Prostate gland (tissue), 2 donors: Measurements from ENCODE around the gene TRMT6. TPM values are rescaled to one million over a fixed set of nuclear protein-coding genes. Genes with fewer than 3 reads are reported as not detected.
A peak's percentile ranks its signal among the peaks of the same experiment; 100 is the strongest.

Experiments
- DNase-seq: peaks from one replicate; pipeline ENCODE4 v3.0.0-alpha.2; 2019; ENCODE audit warnings: low spot score
- H3K27ac ChIP-seq, 2 donors: fragments of 200-600 bp; sonication (generic); 2 replicates each; pipeline ENCODE4 v1.5.1; 2017 to 2019
- H3K27me3 ChIP-seq: fragments of 200-600 bp; sonication (generic); replicated peaks from 2 replicates; pipeline ENCODE4 v1.5.1; 2019; ENCODE audit not compliant: insufficient read depth
- H3K36me3 ChIP-seq, 2 donors: fragments of 200-600 bp; sonication (generic); 1 replicate in 1 of 2; 2 replicates in 1 of 2; pipeline versions ENCODE4 v1.5.1 to v1.8.1; 2017 to 2019
- H3K4me1 ChIP-seq: fragments of 200-600 bp; sonication (generic); replicated peaks from 2 replicates; pipeline ENCODE4 v1.5.1; 2019
- H3K4me3 ChIP-seq, 2 donors: fragments of 200-600 bp; sonication (generic); 2 replicates each; pipeline ENCODE4 v1.5.1; 2017 to 2019
- H3K9me3 ChIP-seq: fragments of 200-600 bp; sonication (generic); 2 replicates; pipeline ENCODE4 v1.5.1; 2017
- POLR2A ChIP-seq: fragments of 450-650 bp; IDR thresholded peaks from one replicate; pipeline ENCODE4 v1.6.1; 2016; ENCODE audit warnings: antibody characterized with exemption, mild to moderate bottlenecking
- POLR2AphosphoS5 ChIP-seq: sonication (generic); formaldehyde crosslinking; IDR thresholded peaks from one replicate; pipeline ENCODE4 v1.6.1; 2017; ENCODE audit warnings: antibody characterized with exemption
- WGBS: methylation state at CpG from one replicate; pipeline ENCODE4 v1.1.5; 2018; 5-methylcytosine and 5-hydroxymethylcytosine counted together
- intact Hi-C: fragments of 100-400 bp; cut with DNase I; formaldehyde crosslinking; loops from one replicate; pipeline ENCODE4 v1.14.2; 2022
- total RNA-seq, 2 donors: library from RNA; depleted of rRNA; stranded (reverse); fragments of >200 nt; gene quantifications; one replicate each; pipeline ENCODE4 v1.1.0, GENCODE V29; 2016
- TF ChIP-seq, protein P1 (sequence below), 4 experiments: fragments of 200-600 bp in 2 of 4; fragments of 450-650 bp in 2 of 4; sonication (generic) in 2 of 4; IDR thresholded peaks; 1 replicate in 3 of 4; 2 replicates in 1 of 4; pipeline ENCODE4 v1.5.1; 2016 to 2019; ENCODE audit warnings: antibody characterized with exemption in 4 of 4, mild to moderate bottlenecking in 2 of 4, moderate library complexity in 2 of 4

Gene TRMT6
- total RNA-seq, 2 donors from 2014 or later = 8.3 to 14.8 TPM

DNA sequence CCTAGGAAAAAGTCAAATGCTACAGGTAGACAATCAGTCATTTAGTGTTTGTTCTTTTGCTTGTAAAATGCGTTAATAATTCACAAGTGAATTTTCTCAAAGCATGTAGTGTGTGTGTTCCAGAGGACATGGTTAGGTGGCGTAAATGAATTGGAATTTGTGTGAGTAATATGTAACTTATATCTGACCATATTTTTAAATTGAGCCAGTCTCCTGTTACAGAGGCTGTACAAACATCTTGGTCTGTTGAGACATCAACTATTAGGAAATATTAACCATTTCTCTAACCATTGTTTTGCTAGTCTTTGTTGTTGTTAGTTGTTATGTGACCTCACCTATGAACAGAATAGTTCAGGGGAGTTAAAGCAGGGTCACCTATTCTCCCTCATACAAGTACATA lies 22.8 kb upstream of the TRMT6 start:
- no peaks in the 10 kb centered on the region for H3K36me3 ChIP-seq

DNA sequence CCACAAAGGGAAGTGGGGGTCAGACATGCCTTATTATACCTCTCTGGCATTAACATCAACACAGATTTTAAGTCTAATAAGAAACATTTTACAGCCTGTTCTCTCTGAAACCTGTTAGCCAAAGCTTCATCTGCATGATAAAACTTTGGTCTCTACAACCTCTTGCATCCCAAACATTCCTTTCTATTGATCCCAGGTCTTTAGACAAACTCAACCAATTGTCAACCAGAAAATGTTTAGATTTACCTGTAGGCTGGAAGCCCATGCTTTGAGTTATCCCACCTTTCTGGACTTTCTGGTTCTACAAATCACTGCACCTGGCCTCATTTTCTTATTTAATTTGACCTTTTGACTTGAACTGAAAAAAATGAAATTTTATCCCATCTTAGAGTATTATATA lies 20.9 kb upstream of the TRMT6 start:
- no peak for DNase-seq
- Histone ChIP-seq H3K9me3 (no peaks in the 10 kb centered on the region), H3K36me3 (no peaks in the 10 kb centered on the region), H3K27ac (peak overlapping the region; percentile 56 to 80), H3K27me3 (no peaks in the 10 kb centered on the region), H3K4me1 (peaks cover 11% of the 10 kb centered on the region), H3K4me3 (no peak overlapping the region)
- no peak for TF ChIP-seq POLR2A
- TF ChIP-seq, protein P1, sequence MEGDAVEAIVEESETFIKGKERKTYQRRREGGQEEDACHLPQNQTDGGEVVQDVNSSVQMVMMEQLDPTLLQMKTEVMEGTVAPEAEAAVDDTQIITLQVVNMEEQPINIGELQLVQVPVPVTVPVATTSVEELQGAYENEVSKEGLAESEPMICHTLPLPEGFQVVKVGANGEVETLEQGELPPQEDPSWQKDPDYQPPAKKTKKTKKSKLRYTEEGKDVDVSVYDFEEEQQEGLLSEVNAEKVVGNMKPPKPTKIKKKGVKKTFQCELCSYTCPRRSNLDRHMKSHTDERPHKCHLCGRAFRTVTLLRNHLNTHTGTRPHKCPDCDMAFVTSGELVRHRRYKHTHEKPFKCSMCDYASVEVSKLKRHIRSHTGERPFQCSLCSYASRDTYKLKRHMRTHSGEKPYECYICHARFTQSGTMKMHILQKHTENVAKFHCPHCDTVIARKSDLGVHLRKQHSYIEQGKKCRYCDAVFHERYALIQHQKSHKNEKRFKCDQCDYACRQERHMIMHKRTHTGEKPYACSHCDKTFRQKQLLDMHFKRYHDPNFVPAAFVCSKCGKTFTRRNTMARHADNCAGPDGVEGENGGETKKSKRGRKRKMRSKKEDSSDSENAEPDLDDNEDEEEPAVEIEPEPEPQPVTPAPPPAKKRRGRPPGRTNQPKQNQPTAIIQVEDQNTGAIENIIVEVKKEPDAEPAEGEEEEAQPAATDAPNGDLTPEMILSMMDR (IDR thresholded peaks at IDR 0.05) = no peak
- no peak for TF ChIP-seq POLR2AphosphoS5
- intact Hi-C loops = no loop called here

More for the DNA sequence above, 22.8 kb upstream of the TRMT6 start:
- Histone ChIP-seq H3K27me3 (no peaks in the 10 kb centered on the region), H3K4me1 (peaks cover 18% of the 10 kb centered on the region), H3K27ac (peak overlapping the region; percentile 62 to 80), H3K9me3 (no peaks in the 10 kb centered on the region), H3K4me3 (no peak overlapping the region)
- no peak for DNase-seq
- 51% methylated on average over 2 of the region's 2 CpGs for WGBS
- TF ChIP-seq POLR2A = no peak
- peak; percentile 77 for TF ChIP-seq POLR2AphosphoS5
- TF ChIP-seq, protein P1 (IDR thresholded peaks at IDR 0.05) = no peak
- intact Hi-C loops = no loop called here

DNA sequence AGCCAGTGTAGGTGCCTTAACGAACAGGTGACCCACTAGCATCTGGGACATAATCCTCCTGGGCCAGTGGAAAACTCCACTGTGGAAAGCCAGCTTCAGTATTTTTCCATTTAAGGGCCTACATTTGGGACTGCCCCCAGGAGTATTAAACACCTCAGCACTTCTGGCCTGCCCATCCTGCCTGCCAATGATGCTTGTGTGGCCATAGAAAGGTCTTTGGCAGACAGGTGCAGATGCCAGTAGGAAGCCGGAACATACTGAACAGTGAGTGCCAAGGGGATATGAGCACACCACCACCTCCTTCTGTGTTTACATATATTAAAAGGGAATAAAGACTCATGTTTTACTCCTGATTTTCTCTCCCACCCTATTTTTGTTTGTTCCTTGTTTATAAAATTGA lies 20.0 kb upstream of the TRMT6 start:
- intact Hi-C loops = no loop called here
- no peaks in the 10 kb centered on the region for H3K27me3 ChIP-seq
- peaks cover 9% of the 10 kb centered on the region for H3K4me1 ChIP-seq
- DNase-seq = peak; percentile 30
- WGBS = 74% methylated on average over 2 of the region's 2 CpGs
- H3K9me3 ChIP-seq = no peaks in the 10 kb centered on the region
- H3K27ac ChIP-seq = peak overlapping the region; percentile 56 to 80
- no peak overlapping the region for H3K4me3 ChIP-seq
- TF ChIP-seq POLR2A = no peak
- no peaks in the 10 kb centered on the region for H3K36me3 ChIP-seq

DNA sequence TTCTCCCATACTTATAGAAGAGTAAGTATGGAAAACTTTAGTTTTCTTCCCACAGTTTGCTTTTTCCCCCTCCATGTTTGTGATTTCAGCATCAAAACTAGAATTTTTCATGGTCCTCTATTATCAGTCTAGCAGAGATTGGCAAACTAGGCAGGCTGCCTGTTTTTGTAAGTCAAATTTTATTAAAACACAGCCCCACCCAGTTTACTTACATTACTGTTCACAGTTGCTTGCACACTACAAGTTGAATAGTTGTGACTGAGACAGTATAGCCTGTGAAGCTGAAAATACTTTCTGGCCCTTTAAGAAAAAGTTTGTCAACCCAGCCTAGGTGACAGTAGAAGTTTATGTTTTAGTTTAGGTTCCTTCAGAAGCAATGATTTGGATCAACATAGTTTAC lies 19.6 kb upstream of the TRMT6 start:
- Histone ChIP-seq H3K4me3 (no peak overlapping the region), H3K27me3 (no peaks in the 10 kb centered on the region), H3K9me3 (no peaks in the 10 kb centered on the region), H3K27ac (peak overlapping the region; percentile 56 to 80), H3K36me3 (no peaks in the 10 kb centered on the region), H3K4me1 (peaks cover 9% of the 10 kb centered on the region)
- intact Hi-C loops = no loop called here
- no peak for DNase-seq
- TF ChIP-seq, protein P1 (IDR thresholded peaks at IDR 0.05) = no peak
- TF ChIP-seq POLR2A (no peak), POLR2AphosphoS5 (no peak)

DNA sequence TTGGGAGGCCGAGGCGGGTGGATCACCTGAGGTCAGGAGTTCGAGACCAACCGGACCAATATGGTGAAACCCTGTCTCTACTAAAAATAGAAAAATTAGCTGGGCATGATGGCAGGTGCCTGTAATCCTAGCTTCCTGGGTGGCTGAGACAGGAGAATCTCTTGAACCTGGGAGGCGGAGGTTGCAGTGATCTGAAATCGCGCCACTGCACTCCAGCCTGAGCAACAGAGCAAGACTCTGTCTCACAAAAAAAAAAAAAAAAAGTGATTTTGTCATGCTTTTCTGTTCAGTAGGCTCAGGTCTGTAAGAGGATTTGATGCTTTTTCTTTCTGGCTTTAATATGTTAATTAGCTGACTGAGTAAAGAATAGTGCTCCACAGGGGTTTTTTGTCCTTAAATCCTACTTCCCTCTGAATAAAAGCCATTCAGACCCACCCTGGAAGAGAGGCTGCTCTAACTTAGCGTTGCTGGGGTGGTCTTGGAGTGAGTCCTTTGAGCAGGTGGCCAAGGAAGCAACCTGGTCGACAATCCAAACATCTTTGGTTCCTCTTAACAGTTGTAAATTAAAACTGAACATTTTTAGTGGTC lies 19.1 kb upstream of the TRMT6 start:
- no peak for TF ChIP-seq POLR2AphosphoS5
- TF ChIP-seq POLR2A = no peak
- TF ChIP-seq, protein P1 (IDR thresholded peaks at IDR 0.05) = no peak
- intact Hi-C loops = no loop called here
- Histone ChIP-seq H3K4me1 (peaks cover 9% of the 10 kb centered on the region), H3K27me3 (no peaks in the 10 kb centered on the region), H3K4me3 (no peak overlapping the region), H3K9me3 (no peaks in the 10 kb centered on the region), H3K36me3 (no peaks in the 10 kb centered on the region), H3K27ac (peak overlapping the region; percentile 56 to 80)
- no peak for DNase-seq
- WGBS = 80% methylated on average over 9 of the region's 9 CpGs
